Mesenchymal stem cell (in vitro differentiated cells and primary cell): ENCODE measurements around the gene MCTP2.

Source experiments
- DNase-seq: peaks from one replicate; pipeline ENCODE4 v3.0.0-alpha.2; 2013
- H2AFZ ChIP-seq: one replicate; pipeline ENCODE4 v1.6.1; 2013; ENCODE audit warnings: low read depth, mild to moderate bottlenecking, control low read depth, inconsistent platforms, low read length, moderate library complexity
- H2AK5ac ChIP-seq: 2 replicates; pipeline ENCODE4 v1.6.1; 2013; ENCODE audit warnings: low read length, moderate library complexity, mild to moderate bottlenecking, inconsistent platforms; ENCODE audit not compliant: severe bottlenecking
- H2BK120ac ChIP-seq: one replicate; pipeline ENCODE4 v1.6.1; 2013; ENCODE audit warnings: low read depth, mild to moderate bottlenecking, inconsistent platforms, low read length, moderate library complexity
- H2BK12ac ChIP-seq, 2 experiments: one replicate each; pipeline ENCODE4 v1.6.1; 2013; ENCODE audit warnings: inconsistent platforms in 2 of 2, low read length in 2 of 2, mild to moderate bottlenecking in 2 of 2, moderate library complexity in 2 of 2, control low read depth in 1 of 2
- H2BK15ac ChIP-seq: one replicate; pipeline ENCODE4 v1.6.1; 2013; ENCODE audit warnings: mild to moderate bottlenecking, low read depth, inconsistent platforms; ENCODE audit not compliant: poor library complexity, severe bottlenecking
- H2BK5ac ChIP-seq: 2 replicates; pipeline ENCODE4 v1.6.1; 2013; ENCODE audit warnings: low read depth, mild to moderate bottlenecking, low read length, control low read depth, inconsistent platforms; ENCODE audit not compliant: poor library complexity, severe bottlenecking
- H3K14ac ChIP-seq, 2 experiments: one replicate each; pipeline ENCODE4 v1.6.1; 2013; ENCODE audit warnings: inconsistent platforms in 2 of 2, low read length in 2 of 2, control low read depth in 1 of 2, mild to moderate bottlenecking in 1 of 2, moderate library complexity in 1 of 2
- H3K18ac ChIP-seq, 2 experiments: one replicate each; pipeline ENCODE4 v1.6.1; 2013; ENCODE audit warnings: inconsistent platforms in 2 of 2, low read length in 2 of 2, control low read depth in 1 of 2, low read depth in 1 of 2, mild to moderate bottlenecking in 1 of 2
- H3K23ac ChIP-seq, 2 experiments: one replicate each; pipeline ENCODE4 v1.6.1; 2013; ENCODE audit warnings: inconsistent platforms in 2 of 2, low read length in 2 of 2, mild to moderate bottlenecking in 2 of 2, moderate library complexity in 2 of 2, control low read depth in 1 of 2
- H3K27ac ChIP-seq: 2 replicates; pipeline ENCODE4 v1.5.1; 2013; ENCODE audit warnings: mild to moderate bottlenecking, moderate library complexity, low read length, control low read depth, inconsistent platforms; ENCODE audit not compliant: poor library complexity, severe bottlenecking
- H3K27me3 ChIP-seq, 2 experiments: 2 replicates each; pipeline versions ENCODE4 v1.6.1 to v1.7.0; 2013; ENCODE audit warnings: low read length in 2 of 2, mild to moderate bottlenecking in 2 of 2, moderate library complexity in 2 of 2, control low read depth in 1 of 2, inconsistent platforms in 1 of 2; ENCODE audit not compliant: control insufficient read depth in 1 of 2, insufficient read depth in 1 of 2
- H3K36me3 ChIP-seq, 2 experiments: 2 replicates each; pipeline versions ENCODE4 v1.6.1 to v1.7.0; 2013; ENCODE audit warnings: low read length in 2 of 2, control low read depth in 1 of 2, inconsistent platforms in 1 of 2, low read depth in 1 of 2, mild to moderate bottlenecking in 1 of 2; ENCODE audit not compliant: insufficient read depth in 2 of 2, control insufficient read depth in 1 of 2
- H3K4ac ChIP-seq, 2 experiments: one replicate each; pipeline ENCODE4 v1.6.1; 2013; ENCODE audit warnings: inconsistent platforms in 2 of 2, low read length in 2 of 2, mild to moderate bottlenecking in 2 of 2, moderate library complexity in 2 of 2, control low read depth in 1 of 2, low read depth in 1 of 2
- H3K4me1 ChIP-seq: 2 replicates; pipeline ENCODE4 v1.6.1; 2013; ENCODE audit warnings: low read depth, low read length, control low read depth; ENCODE audit not compliant: control insufficient read depth, insufficient read depth
- H3K4me2 ChIP-seq: 2 replicates; pipeline ENCODE4 v1.6.1; 2013; ENCODE audit warnings: low read length, mild to moderate bottlenecking, inconsistent platforms; ENCODE audit not compliant: poor library complexity, severe bottlenecking
- H3K4me3 ChIP-seq, 2 experiments: 2 replicates each; pipeline versions ENCODE4 v1.5.1 to v1.7.0; 2013; ENCODE audit warnings: low read length in 2 of 2, mild to moderate bottlenecking in 2 of 2, control low read depth in 1 of 2, low read depth in 1 of 2; ENCODE audit not compliant: insufficient read depth in 1 of 2
- H3K79me1 ChIP-seq: replicated peaks from 2 replicates; pipeline ENCODE4 v1.6.1; 2013; ENCODE audit warnings: mild to moderate bottlenecking, control low read depth, low read length, inconsistent platforms; ENCODE audit not compliant: poor library complexity, severe bottlenecking
- H3K9ac ChIP-seq: 2 replicates; pipeline ENCODE4 v1.7.0; 2013; ENCODE audit warnings: mild to moderate bottlenecking, low read length, moderate library complexity
- H3K9me3 ChIP-seq: 2 replicates; pipeline ENCODE4 v1.7.0; 2013; ENCODE audit warnings: mild to moderate bottlenecking, low read length; ENCODE audit not compliant: control insufficient read depth
- H4K8ac ChIP-seq: one replicate; pipeline ENCODE4 v1.6.1; 2013; ENCODE audit warnings: inconsistent platforms, mild to moderate bottlenecking, low read length, moderate library complexity
- H4K91ac ChIP-seq: one replicate; pipeline ENCODE4 v1.6.1; 2013; ENCODE audit warnings: mild to moderate bottlenecking, low read length, inconsistent platforms
- WGBS: methylation state at CpG from one replicate; pipeline ENCODE4 v1.1.7; 2013; ENCODE audit warnings: mixed read lengths; 5-methylcytosine and 5-hydroxymethylcytosine counted together

Gene MCTP2

DNA sequence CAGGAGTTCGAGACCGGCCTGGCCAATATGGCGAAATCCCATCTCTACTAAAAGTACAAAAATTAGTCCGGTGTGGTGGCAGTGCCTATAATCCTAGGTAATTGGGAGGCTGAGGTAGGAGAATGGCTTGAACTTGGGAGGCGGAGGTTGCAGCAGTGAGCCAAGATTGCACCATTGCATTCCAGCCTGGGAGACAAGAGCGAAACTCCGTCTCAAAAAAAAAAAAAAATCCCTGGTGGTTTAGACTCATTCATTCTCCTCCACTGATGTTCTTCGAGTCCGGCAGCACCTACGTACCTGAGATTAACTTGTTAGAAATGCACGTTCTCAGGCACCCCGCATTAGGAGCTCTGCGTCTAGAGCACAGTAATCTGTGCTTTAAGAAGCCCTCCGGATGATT, 3.7 kb downstream of the MCTP2 start:
- 91% methylated on average over 11 of the region's 14 CpGs for WGBS

DNA sequence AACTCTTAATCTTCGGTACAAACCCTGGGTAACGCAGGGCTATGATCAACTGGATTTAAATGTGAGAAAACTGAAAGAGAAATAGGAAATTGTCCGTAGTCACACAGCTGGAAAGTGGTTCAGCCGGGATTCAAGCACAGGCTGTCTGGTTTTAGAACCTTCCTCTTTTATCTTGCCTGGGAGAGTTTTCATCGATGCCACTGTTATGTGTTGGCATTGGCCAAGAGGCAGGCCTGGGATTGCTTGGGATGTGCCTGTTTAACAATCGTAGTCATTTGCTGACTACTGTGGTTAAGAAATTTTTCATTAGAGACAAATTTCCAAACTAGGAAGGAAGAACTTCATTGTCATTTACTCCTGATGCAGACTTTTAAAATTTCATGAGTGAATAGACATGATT, 4.3 kb downstream of the MCTP2 start:
- no peak overlapping the region for H3K4ac ChIP-seq
- DNase-seq, result no peak
- no peak overlapping the region for H3K4me3 ChIP-seq
- H3K36me3 ChIP-seq, result no peaks in the 10 kb centered on the region
- H4K8ac ChIP-seq, result no peak overlapping the region
- H3K9me3 ChIP-seq, result no peaks in the 10 kb centered on the region
- no peak overlapping the region for H2BK120ac ChIP-seq
- H2BK15ac ChIP-seq, result no peak overlapping the region
- peak overlapping the region in 1 of 2 experiments; percentile 67 for H2BK12ac ChIP-seq
- peaks cover 11% of the 10 kb centered on the region for H3K79me1 ChIP-seq
- H3K23ac ChIP-seq, result no peak overlapping the region
- no peak overlapping the region for H3K14ac ChIP-seq
- peaks cover 6% of the 10 kb centered on the region for H3K4me1 ChIP-seq
- no peak overlapping the region for H3K4me2 ChIP-seq
- no peak overlapping the region for H3K9ac ChIP-seq
- no peak overlapping the region for H2AFZ ChIP-seq
- no peak overlapping the region for H2BK5ac ChIP-seq
- no peaks in the 10 kb centered on the region for H3K27me3 ChIP-seq
- H3K18ac ChIP-seq, result peak overlapping the region in 1 of 2 experiments; percentile 73
- H4K91ac ChIP-seq, result no peak overlapping the region
- WGBS, result 97% methylated on average over 5 of the region's 6 CpGs
- no peak overlapping the region for H3K27ac ChIP-seq
- H2AK5ac ChIP-seq, result peak overlapping the region; percentile 78

More for the DNA sequence above, 3.7 kb downstream of the MCTP2 start:
- H4K8ac ChIP-seq, result no peak overlapping the region
- no peaks in the 10 kb centered on the region for H3K9me3 ChIP-seq
- H3K4me1 ChIP-seq, result peaks cover 6% of the 10 kb centered on the region
- H3K9ac ChIP-seq, result no peak overlapping the region
- no peak overlapping the region for H2BK120ac ChIP-seq
- H3K4me3 ChIP-seq, result no peak overlapping the region
- peaks cover 7% of the 10 kb centered on the region for H3K79me1 ChIP-seq
- H3K4me2 ChIP-seq, result no peak overlapping the region
- H3K36me3 ChIP-seq, result no peaks in the 10 kb centered on the region
- H2BK12ac ChIP-seq, result peak overlapping the region in 1 of 2 experiments; percentile 40
- H3K14ac ChIP-seq, result no peak overlapping the region
- H3K27ac ChIP-seq, result no peak overlapping the region
- H2AK5ac ChIP-seq, result no peak overlapping the region
- DNase-seq, result no peak
- peak overlapping the region in 1 of 2 experiments; percentile 64 for H3K18ac ChIP-seq
- H2AFZ ChIP-seq, result no peak overlapping the region
- H2BK5ac ChIP-seq, result no peak overlapping the region
- no peak overlapping the region for H3K4ac ChIP-seq
- H2BK15ac ChIP-seq, result no peak overlapping the region
- no peaks in the 10 kb centered on the region for H3K27me3 ChIP-seq
- no peak overlapping the region for H4K91ac ChIP-seq
- no peak overlapping the region for H3K23ac ChIP-seq

- H3K14ac ChIP-seq, result no peak overlapping the region
- no peak overlapping the region for H2AFZ ChIP-seq
- H3K23ac ChIP-seq, result no peak overlapping the region
- peaks cover 6% of the 10 kb centered on the region for H3K4me1 ChIP-seq
- no peaks in the 10 kb centered on the region for H3K9me3 ChIP-seq
- H3K4ac ChIP-seq, result no peak overlapping the region
- H3K18ac ChIP-seq, result no peak overlapping the region
- H2BK15ac ChIP-seq, result no peak overlapping the region
- no peak overlapping the region for H2BK120ac ChIP-seq
- peaks cover 13% of the 10 kb centered on the region for H3K79me1 ChIP-seq
- H3K27me3 ChIP-seq, result no peaks in the 10 kb centered on the region
- H3K36me3 ChIP-seq, result no peaks in the 10 kb centered on the region
- no peak overlapping the region for H3K4me3 ChIP-seq
- H3K9ac ChIP-seq, result no peak overlapping the region
- no peak overlapping the region for H3K4me2 ChIP-seq
- WGBS, result 92% methylated on average over 4 of the region's 4 CpGs
- H3K27ac ChIP-seq, result no peak overlapping the region
- peak overlapping the region; percentile 21 for H4K91ac ChIP-seq
- H4K8ac ChIP-seq, result no peak overlapping the region
- H2BK12ac ChIP-seq, result peak overlapping the region in 1 of 2 experiments; percentile 6
- peak; percentile 46 for DNase-seq
- no peak overlapping the region for H2BK5ac ChIP-seq
- no peak overlapping the region for H2AK5ac ChIP-seq
These were observed 5.2 kb downstream of the MCTP2 start for GRCh38 chr15:94236608-94237007.

- WGBS, result 90% methylated on average over 7 of the region's 8 CpGs
- H2BK120ac ChIP-seq, result no peak overlapping the region
These were observed 6.5 kb downstream of the MCTP2 start for GRCh38 chr15:94237903-94238302.

More at GRCh38 chr15:94237903-94238302, 6.5 kb downstream of the MCTP2 start:
- no peak overlapping the region for H3K4ac ChIP-seq
- no peak overlapping the region for H3K14ac ChIP-seq
- H2BK12ac ChIP-seq, result no peak overlapping the region
- peaks cover 13% of the 10 kb centered on the region for H3K79me1 ChIP-seq
- H2BK5ac ChIP-seq, result no peak overlapping the region
- peaks cover 4% of the 10 kb centered on the region for H3K4me1 ChIP-seq
- no peak overlapping the region for H3K4me2 ChIP-seq
- no peaks in the 10 kb centered on the region for H3K9me3 ChIP-seq
- H2AK5ac ChIP-seq, result no peak overlapping the region
- no peak overlapping the region for H3K9ac ChIP-seq
- H4K91ac ChIP-seq, result no peak overlapping the region
- DNase-seq, result no peak
- H3K23ac ChIP-seq, result no peak overlapping the region
- no peak overlapping the region for H3K27ac ChIP-seq
- H2BK15ac ChIP-seq, result no peak overlapping the region
- H3K36me3 ChIP-seq, result no peaks in the 10 kb centered on the region
- H3K27me3 ChIP-seq, result no peaks in the 10 kb centered on the region
- no peak overlapping the region for H4K8ac ChIP-seq
- no peak overlapping the region for H2AFZ ChIP-seq
- H3K18ac ChIP-seq, result no peak overlapping the region
- no peak overlapping the region for H3K4me3 ChIP-seq
